HG02870 (cell line): Measurements from ENCODE around the gene ZDHHC11.
A peak's percentile ranks its signal among the peaks of the same experiment; 100 is the strongest.
"Not testable (repeated sequence)": the region's sequence is repeated elsewhere in the genome, so short reads cannot be mapped to it uniquely, and the experiment has no call there.

Experiments
- ATAC-seq: cut with Tn5 transposase; IDR thresholded peaks from one replicate; pipeline ENCODE4 v1.9.1; 2021; ENCODE audit warnings: mild to moderate bottlenecking, moderate library complexity; ENCODE audit not compliant: unreplicated experiment

The ZDHHC11 gene

DNA sequence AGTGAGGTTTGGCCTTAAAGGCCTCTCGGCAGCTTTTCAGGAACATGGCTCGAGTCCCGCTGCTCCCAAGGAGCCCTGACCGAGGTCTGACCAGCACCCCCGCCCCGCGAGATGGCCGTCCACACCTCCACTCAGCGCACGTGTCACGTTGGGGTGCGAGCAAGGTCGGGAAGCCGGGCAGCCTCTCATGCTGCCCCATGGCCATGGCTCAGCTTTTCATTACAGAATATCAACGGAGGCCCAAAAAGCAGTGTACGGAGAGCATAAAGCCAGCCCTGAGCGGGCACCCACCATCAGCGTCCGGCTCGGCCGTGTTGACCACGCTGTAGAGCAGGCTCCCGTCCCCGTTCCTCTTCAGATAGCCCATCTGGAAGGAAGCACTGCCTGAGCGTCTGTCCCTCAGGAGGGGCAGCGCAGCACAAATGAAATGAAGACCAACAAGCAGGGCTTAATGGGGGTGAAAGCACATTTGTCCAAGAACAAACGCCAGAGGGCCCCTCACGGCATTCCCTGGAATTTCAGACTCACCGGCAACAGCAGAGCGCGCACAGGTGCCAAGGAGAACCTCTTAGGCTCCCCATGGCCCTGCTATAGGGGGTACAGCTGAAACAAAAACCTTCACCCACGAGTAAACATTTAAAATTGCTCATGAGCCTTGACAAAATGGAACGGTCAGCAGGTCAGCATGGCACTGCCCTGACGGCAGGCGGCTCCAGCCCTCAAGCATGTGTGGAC is 30.2 kb upstream of the ZDHHC11 start:
- no peak for ATAC-seq

GRCh38 chr5:878677-879076 is 27.9 kb upstream of the ZDHHC11 start:
- ATAC-seq = not testable (repeated sequence)

- ATAC-seq = no peak
Observed at GRCh38 chr5:878125-878524, 27.3 kb upstream of the ZDHHC11 start.

- no peak for ATAC-seq
Observed at GRCh38 chr5:876398-877365, 25.9 kb upstream of the ZDHHC11 start.

- no peak for ATAC-seq
Observed at GRCh38 chr5:875931-876330, 25.1 kb upstream of the ZDHHC11 start.

DNA sequence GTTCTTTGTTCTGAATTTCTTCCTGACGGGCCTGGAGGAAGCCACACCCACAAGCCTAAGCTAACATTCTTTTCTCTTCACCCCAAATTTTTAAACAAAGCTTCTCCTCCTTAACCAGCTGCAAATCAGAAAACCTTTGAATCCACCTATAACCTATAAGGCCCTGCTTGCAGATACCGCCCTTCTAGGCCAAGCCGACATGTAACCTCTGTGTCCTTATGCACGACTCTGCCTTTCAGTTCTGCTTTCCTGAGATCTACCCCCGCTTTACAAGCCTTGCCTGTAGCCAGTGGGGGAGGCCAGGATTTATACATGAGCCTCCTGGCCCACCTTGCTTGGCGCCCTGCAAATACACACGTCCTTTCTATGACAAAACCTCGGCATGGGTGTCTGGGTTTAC is 22.5 kb upstream of the ZDHHC11 start:
- ATAC-seq = peak; percentile 93

- ATAC-seq = no peak
Observed at GRCh38 chr5:872301-872700, 21.5 kb upstream of the ZDHHC11 start.

- ATAC-seq = no peak
Observed at GRCh38 chr5:871596-872298, 21.0 kb upstream of the ZDHHC11 start.

DNA sequence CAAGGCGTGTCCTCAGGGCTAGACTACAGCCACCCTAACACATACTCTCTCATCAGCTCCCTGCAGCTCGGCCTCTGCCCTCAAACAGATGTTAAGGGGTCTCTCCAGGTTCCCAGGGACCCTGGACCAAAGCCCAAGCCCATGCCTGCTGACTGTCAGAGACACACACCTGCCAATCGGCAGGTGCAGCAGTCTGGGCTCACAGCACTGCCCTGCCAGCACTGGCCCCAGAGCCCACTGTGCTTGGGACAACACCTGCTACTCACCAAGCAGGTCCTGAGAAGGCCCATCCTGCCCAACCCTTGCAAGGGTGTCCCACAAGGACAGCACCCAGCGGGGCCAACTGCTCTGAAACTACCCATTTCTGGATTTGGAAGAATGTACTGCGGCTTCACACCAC is 20.2 kb upstream of the ZDHHC11 start:
- ATAC-seq = no peak

DNA sequence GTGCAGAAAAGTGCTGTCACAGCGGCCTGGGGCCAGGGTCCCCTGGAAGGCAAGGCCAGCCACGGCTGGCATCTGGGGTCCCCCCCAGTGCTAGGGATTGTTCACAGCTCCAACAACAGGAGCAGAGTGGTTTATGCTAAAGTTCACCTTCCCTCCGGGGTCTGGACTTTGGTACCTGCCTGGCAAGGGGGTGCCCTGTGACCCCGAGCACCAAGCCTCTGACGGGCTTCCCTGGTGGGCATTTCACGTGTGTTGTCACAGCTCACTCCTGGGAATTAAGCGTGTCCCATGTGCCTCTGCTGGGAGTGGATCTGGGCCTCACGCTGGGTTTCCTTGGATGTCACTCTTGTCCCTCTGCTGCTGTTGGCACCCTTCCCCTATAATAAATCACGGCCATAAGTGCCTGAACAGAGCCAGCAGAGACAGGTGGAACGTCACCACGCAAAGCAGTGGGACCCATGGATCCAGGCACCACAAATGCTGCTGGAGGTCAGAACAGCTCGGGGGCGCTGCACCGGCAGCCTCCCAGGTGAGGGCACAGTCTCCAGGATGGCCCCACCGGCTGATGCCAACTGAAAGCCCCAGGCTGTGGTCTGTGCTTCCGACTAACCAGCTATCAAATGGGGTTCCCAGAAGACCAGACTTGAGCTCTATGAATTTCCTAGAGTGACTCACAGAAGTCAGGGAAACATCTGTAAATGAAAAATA is 17.8 kb upstream of the ZDHHC11 start:
- no peak for ATAC-seq

GRCh38 chr5:867300-867870 is 16.6 kb upstream of the ZDHHC11 start:
- ATAC-seq = no peak

GRCh38 chr5:865771-866170 is 15.0 kb upstream of the ZDHHC11 start:
- no peak for ATAC-seq

GRCh38 chr5:865168-865521 is 14.4 kb upstream of the ZDHHC11 start:
- ATAC-seq = no peak

DNA sequence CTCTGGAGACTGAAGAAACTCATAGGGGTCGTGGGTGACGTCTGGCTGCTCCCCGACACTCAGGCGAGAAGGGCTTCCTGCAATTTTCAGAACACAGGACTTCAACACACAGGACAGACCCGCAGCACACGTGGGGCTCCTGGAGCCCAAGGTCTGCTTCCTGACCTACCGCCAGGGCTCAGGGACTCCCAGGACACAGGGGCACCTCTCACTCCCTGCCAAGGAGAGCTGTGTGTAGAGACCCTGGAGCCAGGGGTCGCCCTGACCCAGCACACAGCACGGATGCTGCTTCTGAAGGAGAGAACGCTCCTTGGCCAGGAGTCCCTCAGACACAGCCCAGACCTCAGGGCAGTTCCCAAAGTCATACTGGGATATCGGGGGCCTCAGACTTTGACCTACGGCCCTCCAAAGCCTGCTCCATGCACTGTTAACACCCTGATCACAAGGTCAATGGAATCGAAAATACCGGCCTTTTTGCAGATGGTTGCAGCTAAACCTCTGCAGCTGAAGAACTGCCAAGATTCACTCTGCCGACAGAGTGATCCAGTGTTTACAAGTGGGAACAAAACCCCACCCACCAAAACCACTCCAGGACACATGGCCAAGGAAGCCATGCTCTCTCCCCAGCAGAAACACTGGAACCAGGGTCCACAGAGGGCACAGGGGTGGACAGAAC is 13.8 kb upstream of the ZDHHC11 start:
- no peak for ATAC-seq

- ATAC-seq = no peak
Observed at GRCh38 chr5:863244-863805, 12.5 kb upstream of the ZDHHC11 start.

GRCh38 chr5:862367-863243 is 11.8 kb upstream of the ZDHHC11 start:
- no peak for ATAC-seq

GRCh38 chr5:861442-862366 is 10.9 kb upstream of the ZDHHC11 start:
- ATAC-seq = no peak
